Adrenal gland (tissue), 5 donors: ENCODE data around the gene ZNF780B.

Experiments
- POLR2A ChIP-seq, 2 donors: fragments of 450-650 bp; IDR thresholded peaks; one replicate each; pipeline ENCODE4 v1.6.1; 2017; ENCODE audit warnings: antibody characterized with exemption in 2 of 2, mild to moderate bottlenecking in 2 of 2, moderate library complexity in 1 of 2
- TF ChIP-seq, protein P1 (sequence below), 6 experiments: fragments of 450-650 bp in 4 of 6; fragments of 200-600 bp in 2 of 6; sonication (generic) in 1 of 6; IDR thresholded peaks; 1 replicate in 5 of 6; 2 replicates in 1 of 6; pipeline versions ENCODE4 v1.5.1 to v1.8.0; 2016 to 2021; ENCODE audit warnings: antibody characterized with exemption in 6 of 6, mild to moderate bottlenecking in 2 of 6, moderate library complexity in 1 of 6
- donor health status: DM: no; HTN: no; CAD: no.

DNA sequence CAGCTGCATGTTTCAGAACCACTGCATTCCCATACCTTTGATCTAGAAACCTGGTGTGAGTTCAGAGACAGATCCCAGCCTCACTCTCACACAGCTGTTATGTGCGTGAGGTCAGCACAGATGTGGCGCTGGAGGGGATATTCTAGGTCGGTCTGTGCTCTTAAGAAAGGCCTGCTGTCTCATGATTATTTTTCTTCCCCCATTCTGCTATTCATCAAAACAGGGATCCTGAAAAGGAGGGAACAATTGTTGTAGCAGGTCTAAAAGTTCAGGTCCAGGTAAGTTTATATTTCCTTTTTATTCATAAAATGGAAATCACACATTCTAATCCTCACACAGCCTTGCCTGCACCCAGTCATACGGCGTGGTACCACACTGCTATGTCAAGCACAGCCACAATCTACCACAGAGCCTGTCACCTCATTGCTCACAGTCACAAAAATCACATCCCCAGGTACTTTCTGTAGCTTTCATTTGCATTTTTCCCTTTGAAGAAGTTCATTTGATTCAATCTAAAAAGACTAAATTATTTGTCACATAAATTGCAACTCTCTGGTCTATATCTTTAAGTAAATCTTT lies 58.3 kb downstream of the ZNF780B start:
- TF ChIP-seq, protein P1, sequence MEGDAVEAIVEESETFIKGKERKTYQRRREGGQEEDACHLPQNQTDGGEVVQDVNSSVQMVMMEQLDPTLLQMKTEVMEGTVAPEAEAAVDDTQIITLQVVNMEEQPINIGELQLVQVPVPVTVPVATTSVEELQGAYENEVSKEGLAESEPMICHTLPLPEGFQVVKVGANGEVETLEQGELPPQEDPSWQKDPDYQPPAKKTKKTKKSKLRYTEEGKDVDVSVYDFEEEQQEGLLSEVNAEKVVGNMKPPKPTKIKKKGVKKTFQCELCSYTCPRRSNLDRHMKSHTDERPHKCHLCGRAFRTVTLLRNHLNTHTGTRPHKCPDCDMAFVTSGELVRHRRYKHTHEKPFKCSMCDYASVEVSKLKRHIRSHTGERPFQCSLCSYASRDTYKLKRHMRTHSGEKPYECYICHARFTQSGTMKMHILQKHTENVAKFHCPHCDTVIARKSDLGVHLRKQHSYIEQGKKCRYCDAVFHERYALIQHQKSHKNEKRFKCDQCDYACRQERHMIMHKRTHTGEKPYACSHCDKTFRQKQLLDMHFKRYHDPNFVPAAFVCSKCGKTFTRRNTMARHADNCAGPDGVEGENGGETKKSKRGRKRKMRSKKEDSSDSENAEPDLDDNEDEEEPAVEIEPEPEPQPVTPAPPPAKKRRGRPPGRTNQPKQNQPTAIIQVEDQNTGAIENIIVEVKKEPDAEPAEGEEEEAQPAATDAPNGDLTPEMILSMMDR (IDR thresholded peaks at IDR 0.05): no peak
- TF ChIP-seq POLR2A (IDR thresholded peaks at IDR 0.05): no peak
